ENCODE measurements around the gene KIF21A.

DNA sequence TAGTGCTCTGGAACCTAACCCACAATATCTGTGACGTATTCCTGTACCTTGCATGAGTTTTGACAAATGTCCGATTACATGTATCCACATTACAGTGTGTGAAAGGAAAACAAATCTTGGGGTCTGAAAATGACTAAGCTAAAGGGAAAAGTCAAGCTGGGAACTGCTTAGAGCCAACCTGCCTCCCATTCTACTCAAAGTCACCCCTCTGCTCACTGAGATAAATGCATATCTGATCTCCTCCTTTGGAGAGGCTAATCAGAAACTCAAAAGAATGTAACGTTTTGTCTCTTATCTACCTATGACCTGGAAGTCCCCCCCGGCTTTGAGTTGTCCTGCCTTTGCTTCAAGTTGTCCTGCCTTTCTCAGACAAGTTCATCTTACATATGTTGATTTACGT, 34.0 kb upstream of the KIF21A start:
- TF ChIP-seq, protein P1, sequence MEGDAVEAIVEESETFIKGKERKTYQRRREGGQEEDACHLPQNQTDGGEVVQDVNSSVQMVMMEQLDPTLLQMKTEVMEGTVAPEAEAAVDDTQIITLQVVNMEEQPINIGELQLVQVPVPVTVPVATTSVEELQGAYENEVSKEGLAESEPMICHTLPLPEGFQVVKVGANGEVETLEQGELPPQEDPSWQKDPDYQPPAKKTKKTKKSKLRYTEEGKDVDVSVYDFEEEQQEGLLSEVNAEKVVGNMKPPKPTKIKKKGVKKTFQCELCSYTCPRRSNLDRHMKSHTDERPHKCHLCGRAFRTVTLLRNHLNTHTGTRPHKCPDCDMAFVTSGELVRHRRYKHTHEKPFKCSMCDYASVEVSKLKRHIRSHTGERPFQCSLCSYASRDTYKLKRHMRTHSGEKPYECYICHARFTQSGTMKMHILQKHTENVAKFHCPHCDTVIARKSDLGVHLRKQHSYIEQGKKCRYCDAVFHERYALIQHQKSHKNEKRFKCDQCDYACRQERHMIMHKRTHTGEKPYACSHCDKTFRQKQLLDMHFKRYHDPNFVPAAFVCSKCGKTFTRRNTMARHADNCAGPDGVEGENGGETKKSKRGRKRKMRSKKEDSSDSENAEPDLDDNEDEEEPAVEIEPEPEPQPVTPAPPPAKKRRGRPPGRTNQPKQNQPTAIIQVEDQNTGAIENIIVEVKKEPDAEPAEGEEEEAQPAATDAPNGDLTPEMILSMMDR (IDR thresholded peaks at IDR 0.05; ENCODE audit: insufficient read depth, low read length, poor library complexity, severe bottlenecking), result no peak
- no peak for TF ChIP-seq EZH2phosphoT487 (conservative IDR thresholded peaks at IDR 0.05; ENCODE audit: low read length)

Measured in SU-DHL-6 (cell line).